ENCODE results near the gene CAPNS1. TPM values are rescaled to one million over a fixed set of nuclear protein-coding genes. Genes with fewer than 3 reads are reported as not detected.

CAPNS1 gene
- total RNA-seq, 1 donor from 2014 or later, result 240 TPM

- FAIRE-seq (no peak), DNase-seq (ENCODE audit: low read depth) (no peak)
- Histone ChIP-seq H3K27me3 (ENCODE audit: control insufficient read depth, insufficient read depth, low read length) (no peaks in the 10 kb centered on the region), H3K4me3 (ENCODE audit: low read depth, low read length) (peak within 1 kb of the TSS; percentile 98), H3K36me3 (ENCODE audit: control insufficient read depth, insufficient read depth, low read length) (peaks cover 20% of the 10 kb centered on the region)
- TF ChIP-seq, protein P1, sequence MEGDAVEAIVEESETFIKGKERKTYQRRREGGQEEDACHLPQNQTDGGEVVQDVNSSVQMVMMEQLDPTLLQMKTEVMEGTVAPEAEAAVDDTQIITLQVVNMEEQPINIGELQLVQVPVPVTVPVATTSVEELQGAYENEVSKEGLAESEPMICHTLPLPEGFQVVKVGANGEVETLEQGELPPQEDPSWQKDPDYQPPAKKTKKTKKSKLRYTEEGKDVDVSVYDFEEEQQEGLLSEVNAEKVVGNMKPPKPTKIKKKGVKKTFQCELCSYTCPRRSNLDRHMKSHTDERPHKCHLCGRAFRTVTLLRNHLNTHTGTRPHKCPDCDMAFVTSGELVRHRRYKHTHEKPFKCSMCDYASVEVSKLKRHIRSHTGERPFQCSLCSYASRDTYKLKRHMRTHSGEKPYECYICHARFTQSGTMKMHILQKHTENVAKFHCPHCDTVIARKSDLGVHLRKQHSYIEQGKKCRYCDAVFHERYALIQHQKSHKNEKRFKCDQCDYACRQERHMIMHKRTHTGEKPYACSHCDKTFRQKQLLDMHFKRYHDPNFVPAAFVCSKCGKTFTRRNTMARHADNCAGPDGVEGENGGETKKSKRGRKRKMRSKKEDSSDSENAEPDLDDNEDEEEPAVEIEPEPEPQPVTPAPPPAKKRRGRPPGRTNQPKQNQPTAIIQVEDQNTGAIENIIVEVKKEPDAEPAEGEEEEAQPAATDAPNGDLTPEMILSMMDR (IDR thresholded peaks at IDR 0.05; ENCODE audit: insufficient read depth, low read length, severe bottlenecking), result no peak
Observed at GRCh38 chr19:36115453-36116343, 24.2 kb upstream of the CAPNS1 start, which contains the start of gene TBCB. Gene TBCB (plus strand): TSS chr19:36115468. CDS start chr19:36115561, 93 bp downstream.

- FAIRE-seq (no peak), DNase-seq (ENCODE audit: low read depth) (no peak)
- Histone ChIP-seq H3K4me3 (ENCODE audit: low read depth, low read length) (peak overlapping the region; percentile 98), H3K27me3 (ENCODE audit: control insufficient read depth, insufficient read depth, low read length) (no peaks in the 10 kb centered on the region), H3K36me3 (ENCODE audit: control insufficient read depth, insufficient read depth, low read length) (peaks cover 20% of the 10 kb centered on the region)
- TF ChIP-seq, protein P1 (IDR thresholded peaks at IDR 0.05; ENCODE audit: insufficient read depth, low read length, severe bottlenecking), result no peak
Observed at GRCh38 chr19:36116344-36116637, 23.6 kb upstream of the CAPNS1 start.

- H3K4me3 ChIP-seq (ENCODE audit: low read depth, low read length), result no peak overlapping the region
- TF ChIP-seq, protein P1 (IDR thresholded peaks at IDR 0.05; ENCODE audit: insufficient read depth, low read length, severe bottlenecking), result no peak
- no peak for DNase-seq (ENCODE audit: low read depth)
- no peaks in the 10 kb centered on the region for H3K27me3 ChIP-seq (ENCODE audit: control insufficient read depth, insufficient read depth, low read length)
- H3K36me3 ChIP-seq (ENCODE audit: control insufficient read depth, insufficient read depth, low read length), result peaks cover 19% of the 10 kb centered on the region
- FAIRE-seq, result no peak
Observed at GRCh38 chr19:36120092-36120983, 19.5 kb upstream of the CAPNS1 start.

DNA sequence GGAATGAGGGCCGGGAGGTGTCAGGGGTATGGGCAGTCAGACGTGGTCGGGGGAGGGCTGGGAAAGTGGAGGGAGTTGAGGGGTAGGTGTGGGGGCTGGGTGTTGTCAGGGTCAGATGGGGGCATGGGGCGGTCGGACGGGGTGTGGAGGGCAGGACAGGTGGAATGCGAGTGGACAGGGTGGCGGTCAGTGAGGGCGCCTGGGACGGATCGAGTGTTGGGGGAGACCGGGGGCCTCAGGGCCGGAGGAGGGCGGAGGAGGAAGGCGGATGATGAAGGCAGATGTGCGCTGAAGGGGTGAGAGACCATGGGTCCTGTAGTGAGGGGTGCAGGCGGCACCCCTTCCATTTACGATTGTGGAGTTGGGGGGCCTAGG is 18.9 kb upstream of the CAPNS1 start:
- H3K4me3 ChIP-seq (ENCODE audit: low read depth, low read length), result no peak overlapping the region
- FAIRE-seq (no peak), DNase-seq (ENCODE audit: low read depth) (no peak)
- no peaks in the 10 kb centered on the region for H3K27me3 ChIP-seq (ENCODE audit: control insufficient read depth, insufficient read depth, low read length)
- TF ChIP-seq, protein P1 (IDR thresholded peaks at IDR 0.05; ENCODE audit: insufficient read depth, low read length, severe bottlenecking), result no peak
- H3K36me3 ChIP-seq (ENCODE audit: control insufficient read depth, insufficient read depth, low read length), result peaks cover 22% of the 10 kb centered on the region

GRCh38 chr19:36121486-36122124 is 18.3 kb upstream of the CAPNS1 start:
- TF ChIP-seq, protein P1 (IDR thresholded peaks at IDR 0.05; ENCODE audit: insufficient read depth, low read length, severe bottlenecking), result no peak
- FAIRE-seq (no peak), DNase-seq (ENCODE audit: low read depth) (no peak)
- Histone ChIP-seq H3K36me3 (ENCODE audit: control insufficient read depth, insufficient read depth, low read length) (peaks cover 20% of the 10 kb centered on the region), H3K4me3 (ENCODE audit: low read depth, low read length) (no peak overlapping the region), H3K27me3 (ENCODE audit: control insufficient read depth, insufficient read depth, low read length) (no peaks in the 10 kb centered on the region)
